GM19395 (cell line): ENCODE measurements around the gene OPN3.
A peak's percentile ranks its signal among the peaks of the same experiment; 100 is the strongest.

ENCODE experiments used
- ATAC-seq: cut with Tn5 transposase; IDR thresholded peaks from one replicate; pipeline ENCODE4 v1.9.1; 2021; ENCODE audit warnings: mild to moderate bottlenecking, moderate library complexity; ENCODE audit not compliant: unreplicated experiment

The OPN3 gene

DNA sequence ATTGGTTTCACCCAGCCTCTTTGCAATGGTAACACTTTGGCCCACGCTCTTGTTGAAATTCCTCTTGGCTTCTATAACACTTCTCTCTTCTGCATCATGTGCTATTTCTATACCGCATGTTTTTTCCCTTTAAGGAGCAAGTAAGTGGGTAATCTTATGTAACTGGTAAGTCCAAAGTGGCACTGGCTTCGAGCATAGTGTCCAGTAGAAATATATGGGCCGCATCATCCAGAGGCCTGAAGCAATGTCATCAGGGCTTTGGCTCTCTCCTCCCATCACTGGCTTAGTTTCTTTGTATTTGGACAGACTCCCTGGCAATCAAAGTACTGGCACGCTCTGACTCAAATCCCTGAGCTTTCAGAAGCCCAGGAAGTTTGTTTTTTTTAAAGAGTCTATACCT lies 17.5 kb downstream of the OPN3 start:
- ATAC-seq = no peak

DNA sequence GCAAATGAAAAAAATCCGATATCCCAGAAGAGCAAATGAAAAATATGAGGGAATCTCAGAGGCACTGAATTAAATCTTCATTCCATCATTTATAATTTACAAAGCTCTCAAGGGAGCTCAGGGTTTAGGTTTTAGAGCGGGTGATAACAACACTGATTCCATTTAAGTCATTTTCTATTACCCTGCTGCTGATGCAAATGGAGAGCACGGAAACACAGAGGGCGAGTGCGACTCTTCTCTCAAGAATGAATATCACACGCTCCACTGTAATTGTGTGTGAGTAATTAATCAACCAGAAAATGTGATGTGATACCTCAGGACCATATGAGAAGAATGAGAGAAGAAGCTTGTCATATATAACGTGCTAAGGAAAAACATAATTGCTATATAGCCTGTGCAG lies 22.7 kb downstream of the OPN3 start:
- ATAC-seq = no peak

DNA sequence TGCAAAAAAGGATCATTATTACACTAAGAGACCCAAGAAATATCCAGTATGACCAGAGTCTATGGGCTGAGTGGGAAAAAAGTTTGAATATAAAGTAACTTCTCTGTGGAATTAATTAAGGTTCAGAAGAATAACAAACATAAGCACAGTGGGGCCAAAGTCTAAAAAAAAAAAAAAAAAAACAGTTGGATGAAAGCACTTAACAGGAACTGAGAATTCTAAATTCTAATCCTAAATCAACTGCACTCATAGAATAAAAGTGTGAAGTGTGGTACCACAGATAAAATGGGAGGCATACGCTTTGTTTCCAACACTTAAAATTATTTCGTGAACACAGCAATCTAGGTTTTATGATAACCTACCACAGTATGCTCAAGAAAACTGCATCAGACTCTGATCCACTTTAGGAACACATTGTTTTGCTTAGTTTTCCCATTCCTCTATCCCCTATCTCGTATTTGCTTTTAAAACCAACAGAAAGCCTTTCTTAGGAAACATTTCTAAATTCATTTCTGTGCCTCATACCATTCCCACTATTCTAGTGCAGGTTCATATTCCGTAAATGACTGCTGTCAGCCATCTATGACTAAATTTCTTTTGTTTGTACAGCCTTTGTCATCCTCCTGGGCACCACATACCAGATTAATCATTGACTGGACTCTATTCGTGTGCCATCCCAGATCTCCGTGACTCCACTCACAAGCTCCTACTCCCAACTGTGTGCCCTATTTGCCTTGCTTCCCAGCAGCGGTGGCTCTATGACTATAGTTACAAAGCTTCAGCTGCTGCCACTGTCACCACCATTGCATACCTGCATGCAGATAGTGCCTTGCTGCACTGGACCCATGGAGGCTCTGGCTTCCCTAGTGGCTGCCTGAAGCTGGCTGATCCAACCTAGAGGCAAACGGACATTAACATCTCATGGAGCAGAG lies 24.9 kb downstream of the OPN3 start:
- ATAC-seq = no peak

DNA sequence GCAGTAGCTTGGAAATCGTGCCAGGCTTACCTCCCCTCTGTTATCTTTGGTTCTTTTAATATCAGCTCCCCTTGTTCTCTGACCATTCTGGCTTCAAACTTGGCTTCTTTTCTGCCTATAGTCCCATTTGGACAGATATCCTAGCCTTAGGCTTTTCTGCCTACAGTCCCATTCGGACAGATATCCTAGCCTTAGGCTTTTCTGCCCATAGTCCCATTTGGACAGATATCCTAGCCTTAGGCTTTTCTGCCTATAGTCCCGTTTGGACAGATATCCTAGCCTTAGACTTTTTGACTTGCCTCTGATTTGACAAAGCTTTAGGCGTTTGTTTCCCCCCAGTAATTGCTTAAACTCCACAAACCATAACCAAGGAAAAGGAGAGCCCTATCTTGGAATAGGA lies 25.6 kb downstream of the OPN3 start:
- ATAC-seq = no peak

DNA sequence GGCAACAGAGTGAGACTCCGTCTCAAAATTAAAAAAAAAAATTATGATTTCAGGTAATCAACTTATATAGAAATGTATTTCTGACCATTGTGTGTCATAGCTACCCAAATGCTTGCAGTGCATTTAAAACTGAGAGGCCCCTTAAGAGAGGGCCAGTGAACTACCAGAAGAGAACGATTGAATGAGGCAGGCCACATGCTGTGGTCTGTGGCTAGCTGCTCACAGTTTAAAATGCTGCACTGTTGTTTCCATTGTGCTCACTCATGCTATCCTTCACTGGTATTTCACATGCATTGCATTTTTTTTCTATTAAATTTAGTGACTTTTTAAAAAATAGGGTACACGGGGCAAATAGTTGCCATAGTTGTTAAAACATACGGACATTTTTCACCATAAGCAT lies 26.0 kb downstream of the OPN3 start:
- no peak for ATAC-seq

DNA sequence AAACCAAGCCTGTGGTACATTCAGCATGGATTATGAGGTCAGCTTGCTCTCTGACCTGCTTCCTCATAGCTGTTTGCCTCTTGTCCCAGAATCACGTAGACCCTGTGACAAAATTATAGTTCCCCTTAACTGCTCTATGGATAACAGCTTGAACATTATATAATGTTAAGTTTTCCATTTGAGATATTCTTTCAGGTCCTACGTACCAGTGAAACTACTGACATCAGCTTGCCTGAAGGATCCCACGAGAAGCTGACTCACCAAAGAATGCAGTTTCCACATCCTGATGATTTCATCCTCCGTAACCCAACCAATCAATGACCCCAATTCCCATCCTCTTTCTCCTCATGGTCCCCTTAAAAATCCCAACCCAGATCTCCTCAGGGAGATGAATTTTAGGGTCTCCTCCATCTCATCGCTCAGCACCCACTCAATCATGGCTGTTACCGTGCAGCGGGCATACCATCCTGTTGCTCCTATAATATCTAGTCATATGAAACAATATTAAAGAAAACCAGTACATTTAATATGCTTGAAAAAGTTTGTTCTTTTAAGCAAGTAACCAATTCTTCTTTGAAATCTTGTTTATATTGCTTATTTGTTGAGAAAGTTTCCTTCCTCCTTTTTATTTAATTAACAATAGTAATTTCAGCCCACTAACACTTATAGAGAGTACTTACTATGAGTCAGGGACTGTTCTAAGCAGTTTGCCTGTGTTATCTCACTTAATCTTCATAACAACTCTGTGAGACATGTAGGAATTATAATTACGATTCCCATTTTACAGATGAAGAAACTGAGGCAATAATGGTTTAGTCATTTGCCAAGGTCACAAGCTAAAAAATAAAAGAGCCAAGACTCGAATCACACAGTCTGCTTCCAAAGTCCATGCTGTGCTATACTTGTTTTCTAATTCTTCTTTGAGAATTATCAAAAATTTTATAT lies 27.4 kb downstream of the OPN3 start:
- ATAC-seq = no peak

DNA sequence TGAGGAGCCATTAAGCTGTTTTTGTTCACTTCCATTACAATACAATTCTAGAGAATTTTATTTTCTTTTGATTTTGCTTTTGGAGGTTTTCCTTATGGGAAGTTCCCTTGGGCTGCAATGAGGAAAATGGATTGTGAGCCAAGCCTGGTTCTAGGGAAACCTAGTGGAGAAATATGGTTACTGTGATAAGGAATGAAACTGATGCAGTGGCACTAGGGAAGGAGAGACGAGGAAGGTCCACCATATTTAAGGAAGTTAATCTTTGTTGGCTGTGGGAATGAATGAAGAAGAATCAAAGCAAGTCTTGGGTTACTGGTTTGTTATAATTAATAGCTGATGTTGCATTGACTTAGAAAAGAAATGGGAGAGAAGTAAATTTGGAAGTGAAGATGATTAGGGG lies 28.4 kb downstream of the OPN3 start:
- ATAC-seq = no peak

DNA sequence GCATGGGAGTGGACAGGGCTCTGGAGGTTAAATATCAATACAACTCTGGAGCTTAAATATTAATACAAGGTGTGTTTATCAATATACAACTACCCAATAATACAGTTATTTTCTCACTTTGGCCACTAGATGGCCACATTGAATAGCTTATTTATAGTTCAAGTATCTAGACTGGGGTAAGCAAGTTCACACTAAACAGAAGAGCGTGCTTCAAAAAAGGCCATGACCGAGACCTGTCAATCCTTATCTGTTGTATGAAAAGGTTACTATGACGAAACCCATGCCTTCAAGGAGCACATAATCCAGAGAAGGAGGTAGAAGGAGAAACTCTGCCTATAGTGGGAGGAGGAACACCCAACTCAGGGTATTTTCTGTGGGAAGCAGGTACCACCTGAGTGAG lies 29.1 kb downstream of the OPN3 start:
- peak; percentile 91 for ATAC-seq

DNA sequence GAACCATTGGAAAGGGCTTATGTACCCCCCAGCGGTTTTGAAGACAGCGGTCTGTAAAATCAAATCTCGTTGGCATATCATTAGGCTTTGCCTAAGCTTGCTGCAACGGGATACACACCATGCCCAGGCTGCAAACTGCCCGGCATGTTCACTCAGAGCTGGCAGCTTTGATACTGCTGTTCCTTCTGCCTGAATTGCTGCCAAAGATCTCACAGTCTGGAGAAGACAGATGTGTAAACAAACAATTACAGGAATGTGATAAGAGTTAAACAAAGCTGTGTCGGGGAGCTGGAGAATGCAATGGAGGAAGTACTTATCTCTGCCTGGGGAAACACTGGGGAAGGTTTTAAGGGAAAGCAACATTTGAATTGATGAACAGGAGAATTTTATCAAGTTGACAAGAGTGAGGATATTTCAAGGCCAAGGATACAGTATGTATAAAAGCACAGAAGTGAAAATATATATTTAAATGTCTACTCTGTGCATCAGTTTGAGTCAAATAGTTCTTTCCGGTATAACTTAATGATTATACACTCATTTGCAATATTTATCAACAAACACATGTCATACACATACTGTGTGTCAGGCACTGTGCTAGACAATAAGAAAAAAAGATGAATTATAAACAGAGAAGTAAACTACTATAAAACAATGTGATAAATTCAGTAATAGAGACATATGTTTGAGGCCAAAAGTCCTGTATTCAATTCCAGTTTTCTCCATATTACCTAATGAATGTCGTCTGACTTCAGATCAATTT lies 29.9 kb downstream of the OPN3 start:
- no peak for ATAC-seq

DNA sequence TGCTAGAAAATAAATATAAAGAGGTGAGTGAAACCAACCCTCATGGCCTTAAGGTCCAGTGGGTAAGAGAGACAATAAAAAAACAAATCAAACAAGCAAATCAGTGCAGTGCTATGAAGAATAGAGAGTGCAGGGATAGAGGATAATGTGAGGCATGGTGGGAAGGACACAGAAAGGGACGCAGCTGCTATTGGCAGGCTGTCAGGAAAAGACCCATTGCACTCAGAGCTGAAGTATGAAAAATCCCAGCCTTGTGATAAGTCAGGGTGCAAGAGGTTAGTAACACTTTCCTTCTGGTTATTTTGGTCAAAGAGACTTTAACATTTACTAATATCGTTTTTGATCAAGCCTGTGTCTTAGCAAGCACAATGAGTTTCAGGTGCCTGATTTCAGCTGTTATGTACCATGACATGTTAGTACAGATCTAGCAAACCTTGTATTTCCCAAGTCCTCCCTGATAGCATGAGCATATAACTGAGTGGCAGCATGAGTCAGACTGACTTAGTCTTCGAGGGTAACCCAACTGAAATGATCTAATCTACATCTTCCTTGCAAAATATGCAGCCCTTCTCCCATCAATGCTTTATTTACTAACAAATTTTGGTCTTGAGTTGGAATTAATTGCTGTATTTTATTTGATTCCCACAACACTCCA lies 31.7 kb downstream of the OPN3 start:
- no peak for ATAC-seq

DNA sequence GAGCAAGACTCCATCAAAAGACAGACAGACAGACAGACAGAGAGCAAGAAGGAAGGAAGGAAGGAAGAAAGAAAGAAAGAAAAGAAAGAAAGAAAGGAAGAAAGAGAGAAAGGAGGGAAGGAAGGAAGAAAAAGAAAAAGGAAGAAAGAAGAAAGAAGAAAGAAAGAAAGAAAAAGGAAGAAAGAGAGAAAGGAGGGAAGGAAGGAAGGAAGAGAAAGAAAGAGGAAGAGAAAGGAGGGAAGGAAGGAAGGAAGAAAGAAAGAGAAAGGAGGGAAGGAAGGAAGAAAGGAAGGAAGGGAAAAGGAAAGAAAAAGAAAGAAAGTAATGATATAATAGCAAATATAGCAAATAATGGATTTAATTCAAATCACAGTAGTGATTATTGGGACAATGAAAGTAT lies 32.7 kb downstream of the OPN3 start:
- no peak for ATAC-seq

DNA sequence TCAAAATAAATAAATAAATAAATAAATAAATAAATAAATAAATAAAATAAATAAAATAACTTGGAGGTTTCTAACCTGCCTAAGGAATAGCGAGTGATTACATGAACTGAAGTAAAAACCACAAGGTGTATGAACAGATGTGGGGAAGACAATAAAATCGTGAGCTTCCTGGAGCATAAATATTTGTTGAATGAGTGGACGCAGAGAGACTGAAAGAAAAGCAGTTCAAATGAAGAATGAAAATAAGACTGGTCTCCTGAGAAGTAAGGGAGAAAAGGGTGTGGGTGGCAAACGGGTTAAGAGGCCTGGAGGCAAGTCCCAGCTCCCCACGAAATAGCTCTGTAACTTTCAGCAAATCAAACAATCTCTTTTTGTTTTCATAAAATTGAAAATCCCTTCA lies 33.6 kb downstream of the OPN3 start:
- ATAC-seq = no peak

DNA sequence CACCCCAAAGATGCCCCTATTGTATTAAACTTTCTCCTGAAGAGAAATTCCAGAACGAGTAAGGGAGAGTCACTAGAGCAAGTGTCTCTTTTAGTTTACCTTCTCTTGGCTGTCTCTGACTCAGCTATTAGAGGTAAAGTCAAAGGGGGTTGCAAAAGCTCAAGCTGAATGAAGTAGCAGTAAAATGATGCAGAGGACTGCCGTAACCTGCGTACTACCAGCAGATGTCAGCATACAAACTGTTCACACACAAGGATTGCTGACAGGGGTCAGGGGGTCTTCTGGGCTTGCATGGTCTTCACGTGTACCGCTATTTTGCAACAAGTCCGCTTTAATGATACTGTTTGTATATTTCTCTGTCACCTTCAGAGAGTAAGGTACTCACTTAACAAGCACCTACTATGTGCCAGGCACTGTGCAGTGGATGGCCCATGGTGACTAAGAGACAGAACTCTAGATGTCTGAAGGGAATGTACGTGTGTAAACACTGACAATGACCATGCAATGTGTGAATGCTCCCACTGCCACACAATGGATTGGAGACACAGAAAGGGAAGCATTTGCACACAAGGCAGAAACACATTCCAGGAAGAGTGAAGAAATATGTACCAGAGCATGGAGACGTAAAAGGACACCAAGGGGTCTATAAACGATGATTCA lies 34.9 kb downstream of the OPN3 start:
- ATAC-seq = no peak

DNA sequence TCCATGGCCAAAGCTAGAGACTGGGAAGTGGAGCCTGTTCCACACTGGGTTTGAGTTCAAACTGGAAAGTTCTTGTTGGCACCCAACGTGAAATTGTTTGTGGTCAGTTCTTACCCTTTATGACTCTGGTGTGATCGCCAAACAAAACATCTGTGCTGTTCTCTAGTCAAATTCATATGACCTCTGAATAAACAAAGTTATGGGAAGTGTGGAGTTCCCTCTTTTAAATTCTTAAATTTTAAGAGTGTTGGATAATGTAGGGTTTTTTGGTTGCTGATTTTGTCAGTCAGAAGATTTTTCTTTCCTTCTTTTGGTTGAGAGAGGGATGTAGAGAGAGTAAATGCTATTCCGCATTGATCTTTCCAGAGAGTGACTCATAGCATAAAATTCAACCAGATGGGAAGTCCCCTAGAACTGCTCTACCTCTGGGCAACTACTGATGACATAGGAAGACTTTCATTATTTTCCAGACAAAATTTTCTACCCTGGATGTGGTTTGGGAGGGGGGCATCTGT lies 36.4 kb downstream of the OPN3 start:
- ATAC-seq = no peak

DNA sequence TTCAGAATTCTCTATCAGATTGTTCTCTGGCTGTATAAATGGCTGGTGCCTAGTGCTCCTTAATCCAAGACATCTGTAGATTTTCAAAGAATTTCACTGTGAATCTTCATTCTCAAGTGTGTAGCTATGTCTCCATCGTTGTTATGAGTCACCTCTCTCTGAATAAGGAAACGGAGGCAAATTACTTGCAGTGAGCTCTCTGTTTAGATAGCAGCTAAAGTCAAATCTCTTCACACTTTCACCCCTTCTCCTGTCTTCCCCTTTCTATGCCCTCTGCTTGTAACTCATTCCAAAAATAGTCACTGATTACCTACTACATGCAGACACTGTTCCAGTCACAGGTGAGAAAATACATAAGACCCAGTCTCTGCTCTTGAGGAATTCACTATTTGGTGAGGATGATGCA lies 39.7 kb downstream of the OPN3 start:
- ATAC-seq = peak; percentile 91

DNA sequence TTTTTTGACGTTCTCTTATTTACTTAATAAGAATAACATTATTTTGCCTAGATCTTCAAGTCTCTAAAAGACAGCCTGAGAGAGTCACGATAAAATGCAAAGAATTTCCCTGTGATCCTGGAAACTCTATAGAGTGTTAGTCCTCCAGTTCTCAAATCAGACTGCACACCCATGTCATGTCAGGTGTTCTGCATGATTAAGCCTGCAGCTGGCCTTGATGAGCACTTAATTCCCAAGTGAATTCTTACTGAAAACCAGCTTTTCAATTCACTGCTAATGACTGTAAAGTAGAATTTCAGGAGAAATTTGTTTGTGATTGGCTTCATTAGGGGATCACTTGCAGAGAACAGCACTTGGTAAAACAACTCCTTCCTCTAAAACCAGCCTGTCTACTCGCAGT lies 41.9 kb downstream of the OPN3 start:
- ATAC-seq = no peak

DNA sequence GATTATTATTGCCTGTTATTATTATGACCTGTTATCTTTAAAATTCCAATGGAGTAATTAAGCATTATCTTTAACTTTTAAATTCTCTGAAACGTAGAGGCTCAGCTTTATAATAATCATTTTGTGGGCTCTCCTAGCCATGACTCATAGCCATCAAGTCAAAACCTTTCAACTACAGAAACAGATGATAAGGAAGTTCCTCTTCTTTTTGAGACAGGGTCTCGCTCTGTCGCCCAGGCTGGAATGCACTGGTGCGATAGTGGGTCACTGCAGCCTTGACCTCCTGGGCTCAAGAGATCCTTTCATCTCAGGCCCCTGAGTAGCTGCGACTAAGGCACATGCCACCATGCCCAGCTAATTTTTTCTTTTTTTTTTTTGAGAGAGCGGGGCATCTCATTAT lies 43.5 kb downstream of the OPN3 start:
- ATAC-seq = no peak

DNA sequence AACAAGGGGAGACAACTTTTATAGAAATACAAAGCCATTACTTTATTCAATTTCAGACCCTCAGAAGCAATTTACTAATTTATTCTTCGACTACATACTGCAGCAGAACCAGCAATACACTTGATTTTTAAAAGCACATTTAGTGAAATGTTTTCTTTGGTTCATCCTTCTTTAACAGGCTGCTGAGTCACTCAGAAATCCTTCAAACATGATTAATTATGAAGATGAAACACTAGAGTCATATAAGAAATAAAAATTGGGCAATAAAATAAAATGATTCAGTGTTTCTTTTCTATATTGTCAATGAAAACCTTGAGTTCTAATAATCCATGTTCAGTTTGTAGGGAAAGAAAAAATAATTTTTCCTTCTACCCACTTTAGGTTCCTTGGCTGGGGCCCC lies 47.0 kb downstream of the OPN3 start:
- no peak for ATAC-seq

DNA sequence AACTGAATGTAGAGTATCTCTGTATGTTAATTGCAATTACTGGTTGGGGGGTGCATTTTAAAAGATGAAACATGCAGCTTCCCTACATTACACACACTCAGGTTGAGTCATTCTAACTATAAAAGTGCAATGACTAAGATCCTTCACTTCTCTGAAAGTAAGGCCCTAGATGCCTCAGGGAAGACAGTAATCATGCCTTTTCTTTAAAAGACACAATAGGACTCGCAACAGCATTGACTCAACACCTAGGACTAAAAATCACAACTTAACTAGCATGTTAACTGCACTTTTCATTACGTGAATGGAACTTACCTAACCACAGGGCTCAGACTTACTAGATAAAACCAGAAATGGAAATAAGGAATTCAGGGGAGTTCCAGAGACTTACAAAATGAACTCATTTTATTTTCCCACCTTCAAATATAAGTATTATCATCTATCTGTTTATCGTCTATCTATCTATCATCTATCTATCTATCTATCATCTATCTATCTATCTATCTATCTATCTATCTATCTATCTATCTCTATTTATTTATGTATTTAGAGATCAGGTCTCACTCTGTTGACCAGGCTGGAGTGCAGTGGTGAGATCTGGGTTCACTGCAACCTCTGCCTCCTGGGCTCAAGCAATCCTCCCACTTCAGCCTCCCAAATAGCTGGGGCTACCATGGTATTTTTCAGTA lies 47.8 kb downstream of the OPN3 start:
- peak; percentile 74 for ATAC-seq
